Adipocyte (in vitro differentiated cells): ENCODE data around the gene JMJD7.
A peak's percentile ranks its signal among the peaks of the same experiment; 100 is the strongest.

Experiments
- DNase-seq: peaks from one replicate; pipeline ENCODE4 v3.0.0-alpha.2; 2015; ENCODE audit warnings: low read depth
- H3K27me3 ChIP-seq: replicated peaks from 2 replicates; pipeline ENCODE4 v1.7.0; 2013; ENCODE audit warnings: mild to moderate bottlenecking, low read length, moderate library complexity; ENCODE audit not compliant: control insufficient read depth, insufficient read depth
- H3K36me3 ChIP-seq: 2 replicates; pipeline ENCODE4 v1.7.0; 2013; ENCODE audit warnings: low read length, mild to moderate bottlenecking, moderate library complexity; ENCODE audit not compliant: control insufficient read depth, insufficient read depth, severe bottlenecking
- H3K4me1 ChIP-seq: 2 replicates; pipeline ENCODE4 v1.7.0; 2013; ENCODE audit warnings: mild to moderate bottlenecking, low read length, moderate library complexity; ENCODE audit not compliant: control insufficient read depth, insufficient read depth
- H3K4me3 ChIP-seq: 2 replicates; pipeline ENCODE4 v1.7.0; 2013; ENCODE audit warnings: mild to moderate bottlenecking, low read length, moderate library complexity
- H3K9ac ChIP-seq: 2 replicates; pipeline ENCODE4 v1.7.0; 2013; ENCODE audit warnings: mild to moderate bottlenecking, low read length, moderate library complexity
- H3K9me3 ChIP-seq: 2 replicates; pipeline ENCODE4 v1.7.0; 2013; ENCODE audit warnings: mild to moderate bottlenecking, low read length, moderate library complexity; ENCODE audit not compliant: control insufficient read depth

JMJD7 gene

DNA sequence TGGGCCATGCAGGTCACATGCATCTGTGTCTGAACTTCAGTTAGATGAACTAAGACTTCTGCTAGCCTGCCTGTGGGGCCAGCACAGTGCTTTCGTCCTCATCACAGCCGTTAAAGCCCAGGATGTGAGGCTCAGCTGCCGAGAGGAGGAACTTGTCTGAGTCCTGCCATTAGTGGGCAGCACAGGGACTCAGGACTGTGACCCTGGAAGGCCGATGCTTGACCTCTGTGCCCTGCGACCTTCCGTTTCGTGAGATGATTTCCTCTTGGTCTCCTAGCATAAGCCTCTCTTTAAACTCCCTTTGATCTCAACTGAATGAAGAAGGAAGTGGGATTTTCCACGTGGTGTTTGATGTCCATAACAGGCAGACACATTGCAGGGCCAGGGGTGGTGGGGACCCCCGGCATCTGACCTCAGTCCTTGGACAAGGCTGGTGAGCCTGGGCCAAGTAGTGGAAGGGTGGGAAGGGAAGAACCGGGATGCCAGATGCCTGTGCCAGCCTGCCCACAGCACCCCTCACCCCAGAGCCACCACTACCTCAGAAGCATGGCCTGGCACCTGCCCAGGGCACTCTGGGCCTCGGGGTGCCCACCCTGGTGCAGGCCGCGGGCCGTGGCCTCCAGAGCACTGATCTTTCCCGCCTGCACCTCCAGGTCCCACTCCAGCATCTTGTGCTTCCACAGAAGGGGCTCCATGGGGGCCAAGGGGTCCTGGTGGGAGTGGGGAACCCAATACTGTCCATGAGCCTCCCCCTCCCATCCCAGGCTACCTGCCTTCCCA lies 32.3 kb downstream of the JMJD7 start:
- no peak overlapping the region for H3K4me3 ChIP-seq
- no peaks in the 10 kb centered on the region for H3K36me3 ChIP-seq
- no peaks in the 10 kb centered on the region for H3K4me1 ChIP-seq
- H3K9me3 ChIP-seq = no peaks in the 10 kb centered on the region
- peaks cover 24% of the 10 kb centered on the region for H3K27me3 ChIP-seq
- H3K9ac ChIP-seq = no peak overlapping the region
- no peak for DNase-seq

DNA sequence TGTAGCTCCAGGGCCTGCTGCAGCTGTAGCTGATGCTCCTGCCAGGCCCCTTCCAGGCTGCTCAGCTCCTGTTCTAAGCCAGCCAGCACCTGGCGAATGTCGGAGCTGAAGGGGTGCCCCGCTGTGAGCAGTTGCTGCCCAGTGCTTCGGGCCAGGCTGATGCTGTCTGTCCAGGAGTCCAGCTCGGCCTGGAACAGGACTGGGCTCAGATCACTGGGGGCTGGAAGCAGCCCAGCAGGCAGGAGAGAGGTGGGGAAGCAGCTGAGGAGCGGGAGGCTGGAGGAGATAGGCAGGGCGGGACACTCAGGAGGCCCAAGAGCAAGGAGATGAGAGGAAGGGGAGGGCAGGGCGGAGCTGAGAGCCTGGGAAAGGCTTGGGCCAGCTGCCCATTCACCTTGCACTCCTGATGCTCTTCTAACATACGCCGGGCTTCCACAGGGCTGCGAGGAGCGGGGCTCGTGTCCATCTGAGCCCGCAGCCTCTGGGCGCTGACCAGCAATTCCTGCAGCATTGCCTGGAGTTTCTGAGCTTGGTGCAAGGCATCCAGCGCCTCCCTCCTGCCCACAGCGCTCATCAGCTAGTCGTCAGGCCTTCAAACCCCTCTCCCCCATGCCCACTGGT lies 34.0 kb downstream of the JMJD7 start:
- H3K4me1 ChIP-seq = no peaks in the 10 kb centered on the region
- H3K4me3 ChIP-seq = no peak overlapping the region
- no peaks in the 10 kb centered on the region for H3K9me3 ChIP-seq
- no peak overlapping the region for H3K9ac ChIP-seq
- H3K27me3 ChIP-seq = peaks cover 22% of the 10 kb centered on the region
- H3K36me3 ChIP-seq = no peaks in the 10 kb centered on the region
- no peak for DNase-seq

DNA sequence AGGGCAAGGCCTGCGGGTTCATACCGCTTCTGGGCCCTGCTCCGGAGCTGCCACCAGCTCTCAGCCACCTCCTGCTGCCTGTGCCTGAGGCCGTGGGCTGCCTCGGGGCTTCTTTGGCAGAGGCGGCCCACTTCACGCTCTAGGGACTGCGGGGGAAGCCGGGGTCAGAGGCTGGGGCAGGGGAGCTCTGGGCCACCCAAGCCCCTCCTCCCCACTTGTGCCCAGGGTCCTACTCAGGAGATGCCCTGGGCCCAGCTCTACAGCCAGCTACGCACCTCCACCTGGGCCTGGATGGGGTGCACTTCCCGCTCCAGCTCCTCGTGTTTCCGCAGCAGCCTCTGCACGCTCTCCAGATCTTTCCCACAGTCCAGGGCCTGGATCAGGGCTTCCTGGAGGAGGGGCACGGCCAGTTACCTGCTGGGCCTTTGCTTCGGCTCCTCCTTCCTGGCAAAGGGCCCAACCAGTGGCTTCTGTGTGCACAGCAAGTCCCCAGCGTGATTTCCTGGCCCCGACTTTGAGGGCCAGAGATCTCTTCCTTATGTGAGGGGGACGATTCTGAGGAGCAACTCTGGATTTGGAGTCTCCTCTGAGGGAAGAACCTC lies 34.7 kb downstream of the JMJD7 start:
- H3K27me3 ChIP-seq = peaks cover 22% of the 10 kb centered on the region
- no peaks in the 10 kb centered on the region for H3K36me3 ChIP-seq
- no peaks in the 10 kb centered on the region for H3K4me1 ChIP-seq
- DNase-seq = no peak
- H3K4me3 ChIP-seq = no peak overlapping the region
- H3K9ac ChIP-seq = no peak overlapping the region
- H3K9me3 ChIP-seq = no peaks in the 10 kb centered on the region

DNA sequence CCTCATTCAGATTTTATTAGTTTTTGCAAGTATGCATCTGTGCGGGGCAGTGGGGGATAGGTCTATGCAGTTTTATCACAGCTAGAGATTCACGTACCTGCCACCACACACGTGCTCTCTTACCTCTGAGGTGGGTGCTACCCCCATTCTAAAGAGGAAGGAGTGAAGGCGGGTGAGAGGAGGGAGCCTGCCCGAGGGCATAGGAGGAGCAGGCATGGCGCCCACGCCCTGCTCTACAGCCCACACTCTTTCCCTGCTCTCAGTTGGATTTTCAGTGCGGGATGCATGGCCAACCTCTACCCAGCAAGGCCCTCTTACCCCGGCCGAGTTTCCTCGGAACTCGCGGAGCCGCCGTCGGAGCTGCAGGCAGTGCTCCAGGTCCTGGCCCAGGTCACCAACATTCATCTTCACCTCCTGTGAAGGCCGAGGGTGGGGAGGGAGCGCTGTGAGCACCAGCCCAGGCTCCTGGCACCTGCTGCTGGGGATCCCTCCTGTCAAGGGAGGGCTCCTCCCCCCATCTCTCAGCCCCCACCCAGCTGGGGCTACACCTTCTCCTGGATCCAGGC lies 37.7 kb downstream of the JMJD7 start:
- H3K36me3 ChIP-seq = no peaks in the 10 kb centered on the region
- H3K9me3 ChIP-seq = no peaks in the 10 kb centered on the region
- H3K27me3 ChIP-seq = peaks cover 17% of the 10 kb centered on the region
- no peak overlapping the region for H3K4me3 ChIP-seq
- H3K9ac ChIP-seq = no peak overlapping the region
- no peak for DNase-seq
- peaks cover 17% of the 10 kb centered on the region for H3K4me1 ChIP-seq

DNA sequence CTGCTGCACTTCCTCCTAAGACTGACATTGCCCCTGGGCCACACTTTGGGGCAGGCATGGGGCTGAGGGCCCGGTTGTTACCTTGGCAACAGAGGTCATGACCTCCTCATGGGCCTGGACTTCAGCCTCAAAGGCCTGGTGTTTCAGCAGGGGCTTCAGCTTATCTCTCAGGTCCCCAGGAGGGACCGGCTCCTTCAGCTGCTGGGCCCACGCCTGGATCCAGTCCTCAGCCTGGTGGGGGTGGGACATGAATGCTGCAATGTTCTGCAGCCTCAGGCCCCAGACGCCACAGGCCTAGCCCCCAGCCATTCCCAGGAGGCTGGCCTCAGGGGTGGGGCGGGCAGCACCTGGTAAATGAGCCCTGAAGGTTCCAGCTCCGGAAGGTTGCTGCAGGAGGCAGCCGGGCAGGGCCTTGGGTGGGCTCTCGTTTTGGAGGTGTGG lies 38.4 kb downstream of the JMJD7 start:
- Histone ChIP-seq H3K4me1 (peaks cover 24% of the 10 kb centered on the region), H3K4me3 (no peak overlapping the region), H3K36me3 (no peaks in the 10 kb centered on the region), H3K27me3 (peaks cover 17% of the 10 kb centered on the region), H3K9me3 (no peaks in the 10 kb centered on the region), H3K9ac (no peak overlapping the region)
- no peak for DNase-seq

DNA sequence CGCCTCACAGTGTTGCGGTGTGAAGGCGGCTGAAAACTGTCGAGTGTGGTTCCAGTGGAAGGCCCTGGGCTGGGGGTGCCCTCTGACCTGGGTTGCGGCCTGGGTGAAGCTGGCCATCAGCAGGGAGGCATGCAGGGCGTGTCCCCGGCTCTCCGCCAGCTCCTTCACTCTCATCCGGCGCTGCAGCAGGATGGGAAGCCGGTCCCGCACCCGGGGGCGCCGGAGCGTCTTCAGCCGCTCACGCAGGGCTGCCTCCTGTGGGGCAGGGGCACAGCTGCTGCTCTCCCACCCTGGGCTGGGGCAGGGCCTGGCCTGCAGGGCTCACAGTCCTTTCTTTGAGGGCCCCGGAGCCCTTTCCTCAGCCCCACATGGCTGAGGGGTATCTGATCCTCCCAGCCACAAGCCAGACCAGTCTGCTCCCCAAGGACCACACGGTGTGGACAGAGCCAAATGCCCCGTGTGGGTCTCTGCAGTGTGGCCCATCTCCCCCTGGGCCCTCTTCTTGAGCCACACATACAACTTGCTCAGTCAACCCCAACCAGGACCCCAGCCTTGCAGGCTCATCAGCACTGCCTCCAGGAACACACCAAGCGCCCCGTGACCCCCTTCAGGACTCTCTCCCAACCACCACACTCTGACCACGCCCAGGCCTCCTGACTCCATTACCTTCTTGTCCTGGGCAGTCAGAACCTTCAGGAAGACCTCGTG lies 39.1 kb downstream of the JMJD7 start:
- DNase-seq = no peak
- no peaks in the 10 kb centered on the region for H3K36me3 ChIP-seq
- peaks cover 24% of the 10 kb centered on the region for H3K4me1 ChIP-seq
- H3K27me3 ChIP-seq = peaks cover 18% of the 10 kb centered on the region
- H3K9me3 ChIP-seq = no peaks in the 10 kb centered on the region
- no peak overlapping the region for H3K9ac ChIP-seq
- no peak overlapping the region for H3K4me3 ChIP-seq

DNA sequence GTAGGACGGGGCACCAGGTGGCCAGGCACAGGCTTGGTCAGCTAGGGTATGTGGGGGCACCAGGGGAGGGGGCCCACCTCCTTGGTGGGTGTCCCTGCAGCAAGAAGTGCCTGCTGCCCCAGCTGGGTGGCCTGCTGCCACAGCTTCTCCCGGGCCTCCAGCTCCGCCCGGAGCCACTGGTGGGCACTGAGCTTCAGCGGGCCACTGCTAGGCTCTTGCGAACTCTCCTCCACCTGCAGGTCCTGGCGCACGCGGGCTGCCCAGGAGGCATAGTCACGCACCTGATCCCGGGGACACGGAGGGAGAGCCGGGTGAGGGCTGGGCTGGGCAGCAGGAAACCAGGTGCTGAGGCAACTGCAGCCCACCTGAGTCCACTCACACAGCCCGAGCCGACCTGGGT lies 40.4 kb downstream of the JMJD7 start:
- no peaks in the 10 kb centered on the region for H3K36me3 ChIP-seq
- no peak overlapping the region for H3K9ac ChIP-seq
- peaks cover 17% of the 10 kb centered on the region for H3K27me3 ChIP-seq
- no peak for DNase-seq
- peaks cover 24% of the 10 kb centered on the region for H3K4me1 ChIP-seq
- no peak overlapping the region for H3K4me3 ChIP-seq
- H3K9me3 ChIP-seq = no peaks in the 10 kb centered on the region

DNA sequence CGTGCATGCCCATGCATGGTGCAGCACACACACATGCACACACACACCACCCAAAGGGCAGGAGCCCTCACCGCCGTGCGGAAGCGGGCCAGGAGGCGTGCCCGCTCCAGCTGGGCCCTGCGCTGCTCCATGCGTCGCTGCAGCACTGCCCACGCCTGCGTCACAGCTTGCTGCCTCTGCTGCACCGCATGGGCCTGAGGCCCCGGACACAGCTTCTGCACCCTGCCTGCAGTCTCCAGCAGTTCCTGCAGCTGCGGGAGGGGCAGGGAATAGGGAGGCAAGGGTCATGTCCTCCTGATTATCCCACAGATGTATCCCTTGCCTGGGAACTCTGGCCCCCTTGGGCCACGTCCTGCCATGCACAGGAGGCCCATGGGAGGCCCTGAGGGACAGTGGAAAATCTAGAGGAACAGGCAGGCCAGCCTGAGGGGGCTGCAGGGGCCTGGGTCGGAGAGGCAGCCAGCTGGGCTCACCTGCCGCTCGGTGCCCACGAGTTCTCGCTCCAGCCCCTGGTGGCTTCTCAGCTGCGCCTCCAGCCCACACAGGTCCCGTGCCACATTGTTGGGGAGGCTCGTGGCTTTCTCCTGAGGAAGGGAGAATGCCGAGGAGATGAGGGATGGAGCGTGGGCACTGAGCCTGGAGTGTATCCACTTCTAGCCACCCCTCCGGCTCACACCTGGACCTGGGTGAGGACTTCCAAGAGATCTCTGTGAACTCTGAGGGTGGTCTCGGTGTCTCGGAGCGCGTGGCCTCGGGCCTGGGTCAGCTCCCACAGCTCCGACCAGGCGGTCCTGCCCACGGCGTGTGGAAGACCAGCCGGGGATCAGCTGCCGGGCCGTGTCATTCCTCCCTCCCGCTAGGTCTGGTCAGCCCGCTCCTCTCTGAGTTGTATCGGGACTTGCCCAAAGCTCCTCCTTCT lies 42.1 kb downstream of the JMJD7 start:
- DNase-seq = no peak
- no peak overlapping the region for H3K9ac ChIP-seq
- no peaks in the 10 kb centered on the region for H3K36me3 ChIP-seq
- peaks cover 24% of the 10 kb centered on the region for H3K4me1 ChIP-seq
- no peaks in the 10 kb centered on the region for H3K9me3 ChIP-seq
- peaks cover 25% of the 10 kb centered on the region for H3K27me3 ChIP-seq
- no peak overlapping the region for H3K4me3 ChIP-seq

DNA sequence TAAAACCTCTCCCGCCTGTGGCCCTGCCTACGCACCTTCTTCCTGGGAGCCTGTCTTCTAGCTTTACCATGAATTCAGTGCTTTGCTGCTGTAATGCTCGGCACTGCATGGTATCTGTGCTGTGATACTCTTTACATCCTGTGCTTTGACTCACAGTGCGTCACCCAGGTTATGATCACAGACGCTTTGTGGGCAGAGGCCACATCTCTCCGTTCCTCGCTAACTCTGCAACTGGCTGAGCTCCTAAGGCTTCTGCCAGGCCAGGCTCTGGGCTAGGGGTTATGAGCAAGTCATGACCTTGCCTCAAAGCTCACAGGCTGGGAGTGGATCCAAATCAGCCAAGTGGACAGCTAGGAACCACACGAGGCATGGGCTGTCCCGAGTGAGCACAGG lies 42.8 kb downstream of the JMJD7 start:
- Histone ChIP-seq H3K4me1 (peaks cover 24% of the 10 kb centered on the region), H3K4me3 (no peak overlapping the region), H3K9me3 (no peaks in the 10 kb centered on the region), H3K36me3 (no peaks in the 10 kb centered on the region), H3K9ac (no peak overlapping the region), H3K27me3 (peaks cover 25% of the 10 kb centered on the region)
- peak; percentile 16 for DNase-seq

DNA sequence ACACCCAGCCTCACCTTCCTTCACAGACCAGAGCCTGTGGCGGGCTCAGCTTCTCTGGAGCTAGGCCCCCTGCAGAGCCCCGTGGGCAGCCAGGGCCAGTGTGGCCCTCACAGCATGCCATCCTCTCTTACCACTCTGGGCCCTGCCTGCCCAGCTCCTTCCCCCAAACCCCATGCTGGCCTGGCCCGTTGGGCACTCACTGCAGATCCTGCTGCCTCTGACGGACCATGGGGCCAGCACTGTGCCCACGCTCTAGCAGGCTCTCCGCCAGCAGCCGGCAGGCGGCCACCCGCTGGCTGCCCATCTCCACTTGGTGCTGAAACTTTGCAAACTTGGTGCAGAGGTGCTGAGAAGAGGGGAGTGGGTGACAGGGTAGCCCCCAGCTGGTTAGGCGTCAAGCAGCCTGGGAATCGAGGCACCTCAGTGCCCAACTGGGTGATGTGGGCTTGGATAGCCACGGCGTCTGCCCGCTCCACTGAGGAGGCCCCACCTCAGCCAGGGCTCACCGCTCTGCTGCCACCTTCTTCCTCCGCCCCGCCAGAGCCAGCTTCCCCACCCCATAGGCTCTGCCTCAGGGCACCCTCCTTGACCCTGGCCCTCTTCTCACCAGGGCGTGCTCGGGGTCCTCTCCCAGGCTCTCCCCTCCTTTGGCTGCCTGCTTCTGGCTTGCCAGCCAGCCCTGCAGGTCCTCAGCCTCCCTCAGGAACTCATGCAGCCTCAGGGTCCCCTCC lies 43.4 kb downstream of the JMJD7 start:
- H3K4me3 ChIP-seq = no peak overlapping the region
- DNase-seq = no peak
- no peaks in the 10 kb centered on the region for H3K36me3 ChIP-seq
- peaks cover 24% of the 10 kb centered on the region for H3K4me1 ChIP-seq
- H3K9ac ChIP-seq = no peak overlapping the region
- no peaks in the 10 kb centered on the region for H3K9me3 ChIP-seq
- peaks cover 25% of the 10 kb centered on the region for H3K27me3 ChIP-seq
